KBM-7 (cell line): ENCODE data around the gene GH1.
"Not testable (repeated sequence)": the region's sequence is repeated elsewhere in the genome, so short reads cannot be mapped to it uniquely, and the experiment has no call there.

ENCODE experiments used
- DNase-seq: peaks from one replicate; pipeline ENCODE4 v3.0.0-alpha.2; 2015
- in situ Hi-C: fragments of 300-500 bp; cut with MboI; formaldehyde crosslinking; loops from 2 replicates; pipeline ENCODE4 v1.14.3; 2020; ENCODE audit warnings: low sequenced_read_pairs, low pct_unique_long_range_greater_than_20kb, mixed read lengths

The GH1 gene

DNA sequence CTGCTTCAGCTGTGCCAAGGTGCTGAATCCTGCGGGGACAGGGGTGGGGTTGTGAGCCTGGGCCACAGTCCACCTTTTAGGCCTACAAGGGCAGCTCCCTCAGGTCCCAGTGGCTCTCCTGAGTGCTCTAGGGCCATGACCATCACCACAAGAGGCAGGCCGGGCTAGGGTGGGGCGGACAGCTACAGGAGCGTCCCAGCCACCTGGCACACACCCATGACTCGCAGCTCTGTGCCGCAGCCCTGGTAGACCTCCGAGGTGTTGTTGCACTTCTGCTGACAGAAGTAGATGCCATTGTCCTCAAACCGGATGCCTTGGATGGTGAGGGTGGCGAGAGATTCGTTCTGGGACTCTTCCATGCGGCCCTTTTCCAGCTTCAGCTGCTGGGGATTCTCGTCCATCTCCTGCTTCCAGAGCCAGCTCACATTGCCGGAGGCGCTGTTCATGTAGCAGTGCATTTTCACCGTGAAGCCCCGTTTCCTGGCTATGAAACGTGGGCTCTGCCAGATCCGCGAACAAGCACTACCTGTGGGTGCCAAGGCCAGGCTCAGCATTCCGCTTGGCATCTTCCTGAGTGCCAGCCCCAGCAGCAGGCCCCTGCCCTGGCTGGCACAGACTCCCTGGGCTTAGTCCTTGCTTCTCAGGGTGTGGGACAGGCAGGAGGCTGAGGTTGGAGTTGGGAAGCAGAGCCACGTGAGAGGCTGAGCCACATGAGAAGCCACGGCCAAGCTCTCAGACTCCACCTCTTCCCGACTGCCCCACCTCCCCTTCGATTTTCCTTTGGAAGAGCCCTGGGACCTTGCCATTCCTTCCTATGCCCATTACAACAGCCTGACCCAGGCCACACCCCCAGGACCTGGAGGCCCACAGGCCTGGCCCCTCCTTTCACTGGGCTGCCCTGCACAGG is 11.5 kb upstream of the GH1 start:
- in situ Hi-C loops, result no loop called here
- DNase-seq, result no peak

DNA sequence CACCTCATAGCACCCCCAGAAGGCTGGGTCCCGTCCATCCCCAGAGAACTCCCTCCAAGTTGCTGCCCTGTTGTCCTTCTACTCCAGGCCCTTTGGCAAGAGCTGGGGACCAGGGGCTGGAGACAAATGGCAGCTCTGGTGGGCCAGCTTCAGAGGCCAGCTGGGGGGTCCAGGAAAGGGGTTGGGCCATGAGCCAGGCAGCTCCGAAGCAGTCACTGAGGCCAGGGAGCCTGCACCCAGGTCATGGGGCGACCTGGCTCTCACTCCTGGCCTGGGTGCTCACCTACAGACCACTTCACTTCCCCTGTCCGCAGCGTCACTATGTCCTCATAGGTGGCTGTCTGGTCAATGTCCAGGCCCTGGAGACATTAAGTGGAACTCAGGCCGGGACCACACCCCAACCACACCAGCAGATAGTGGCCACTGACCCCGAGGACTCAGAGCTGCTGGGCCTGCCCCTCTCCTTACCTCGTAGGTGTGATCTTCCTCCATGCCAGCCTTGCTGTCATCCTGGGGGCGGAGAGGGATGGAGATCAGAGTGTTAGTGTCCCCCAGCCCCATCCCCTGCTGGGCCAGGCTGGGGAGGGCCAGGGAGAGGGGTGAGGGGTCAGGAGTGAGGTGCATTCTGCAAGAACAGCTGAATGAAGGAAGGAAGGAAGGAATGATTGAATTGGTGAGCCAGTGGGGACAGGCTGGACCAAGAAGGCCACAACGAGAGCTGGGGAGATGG is 10.5 kb upstream of the GH1 start:
- DNase-seq, result no peak
- in situ Hi-C loops, result no loop called here

DNA sequence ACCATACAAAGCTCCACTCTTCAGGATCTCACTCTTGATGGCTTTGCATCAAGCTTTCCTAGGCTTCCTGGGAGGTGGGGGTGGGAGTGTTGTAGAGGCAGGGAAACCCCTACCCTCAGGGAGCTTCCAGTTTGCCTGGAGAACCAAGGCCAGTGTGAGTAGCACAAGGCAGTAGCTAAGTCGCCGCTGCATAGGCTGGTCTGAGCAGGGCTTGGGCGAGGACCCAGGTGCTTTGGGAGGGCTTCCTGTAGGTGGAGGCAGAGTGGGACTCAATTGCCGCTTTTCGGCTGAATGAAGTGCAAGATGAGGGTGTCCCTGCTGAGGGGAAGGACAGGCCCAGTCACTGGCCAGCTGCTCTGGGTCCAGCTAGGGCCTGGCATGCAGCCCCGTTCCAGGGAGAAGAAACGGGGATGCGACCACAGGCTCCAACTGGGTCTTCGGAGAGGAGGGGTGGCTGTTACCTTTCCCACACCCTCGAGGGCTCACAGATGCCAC is 9.6 kb upstream of the GH1 start:
- in situ Hi-C loops, result no loop called here
- DNase-seq, result no peak

- no peak for DNase-seq
- in situ Hi-C loops, result no loop called here
Measured at GRCh38 chr17:63927464-63928171, 9.0 kb upstream of the GH1 start.

DNA sequence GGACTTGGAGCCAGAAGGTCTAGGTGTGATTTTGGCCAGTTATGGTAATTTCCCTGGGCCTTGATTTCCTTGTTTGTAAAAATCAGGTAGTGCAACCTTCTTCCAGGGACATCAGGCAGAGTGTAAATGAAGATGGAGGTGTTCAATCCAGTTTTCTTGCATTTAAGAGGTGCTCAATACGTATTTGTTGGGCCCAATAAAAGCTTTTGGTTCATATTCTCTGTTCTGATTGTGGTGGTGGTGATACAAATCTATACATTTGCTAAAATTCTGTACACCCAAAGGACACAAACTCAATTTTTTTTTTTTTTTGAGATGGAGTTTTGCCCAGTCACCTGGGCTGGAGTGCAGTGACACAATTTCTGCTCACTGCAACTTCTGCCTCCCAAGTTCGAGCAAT is 7.5 kb upstream of the GH1 start:
- in situ Hi-C loops, result no loop called here
- no peak for DNase-seq

- no peak for DNase-seq
- in situ Hi-C loops, result no loop called here
Measured at GRCh38 chr17:63925615-63926014, 7.0 kb upstream of the GH1 start.

GRCh38 chr17:63922402-63922801 is 3.8 kb upstream of the GH1 start:
- in situ Hi-C loops, result loop anchor here (25.0 kb wide), 1 partner anchor 365 kb away; no protein-coding TSS in a partner anchor
- DNase-seq, result not testable (repeated sequence)

GRCh38 chr17:63920779-63921178 is 2.1 kb upstream of the GH1 start:
- in situ Hi-C loops, result loop anchor here (25.0 kb wide), 1 partner anchor 367 kb away; no protein-coding TSS in a partner anchor
- not testable (repeated sequence) for DNase-seq

DNA sequence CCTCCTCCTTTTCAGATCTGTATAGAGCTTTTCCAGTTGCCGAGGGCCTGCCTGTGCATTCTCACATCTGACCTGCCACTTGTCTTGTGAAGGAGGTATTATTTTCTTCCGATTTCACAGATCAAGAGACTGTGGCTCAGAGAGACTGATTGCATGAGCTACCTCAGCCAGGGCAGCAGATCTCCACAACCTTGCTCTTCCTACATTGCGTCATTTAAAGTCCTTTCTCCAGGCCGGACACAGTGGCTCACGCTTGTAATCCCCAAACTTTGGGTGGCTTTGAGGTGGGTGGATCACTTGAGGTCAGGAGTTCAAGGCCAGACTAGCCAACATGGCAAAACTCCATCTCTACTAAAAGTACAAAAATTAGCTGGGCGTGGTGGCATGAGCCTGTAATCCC is 1.4 kb upstream of the GH1 start:
- not testable (repeated sequence) for DNase-seq
- in situ Hi-C loops, result loop anchor here (25.0 kb wide), 1 partner anchor 367 kb away; no protein-coding TSS in a partner anchor

- in situ Hi-C loops, result loop anchor here (25.0 kb wide), 1 partner anchor 368 kb away; no protein-coding TSS in a partner anchor
- peak; percentile 83 for DNase-seq
Measured at GRCh38 chr17:63919311-63919723, 678 bp upstream of the GH1 start.

- in situ Hi-C loops, result loop anchor here (25.0 kb wide), 1 partner anchor 369 kb away; no protein-coding TSS in a partner anchor
- DNase-seq, result no peak
Measured at GRCh38 chr17:63918305-63918704, 334 bp downstream of the GH1 start.

GRCh38 chr17:63917646-63918045 is 993 bp downstream of the GH1 start:
- in situ Hi-C loops, result loop anchor here (25.0 kb wide), 1 partner anchor 370 kb away; no protein-coding TSS in a partner anchor
- no peak for DNase-seq

DNA sequence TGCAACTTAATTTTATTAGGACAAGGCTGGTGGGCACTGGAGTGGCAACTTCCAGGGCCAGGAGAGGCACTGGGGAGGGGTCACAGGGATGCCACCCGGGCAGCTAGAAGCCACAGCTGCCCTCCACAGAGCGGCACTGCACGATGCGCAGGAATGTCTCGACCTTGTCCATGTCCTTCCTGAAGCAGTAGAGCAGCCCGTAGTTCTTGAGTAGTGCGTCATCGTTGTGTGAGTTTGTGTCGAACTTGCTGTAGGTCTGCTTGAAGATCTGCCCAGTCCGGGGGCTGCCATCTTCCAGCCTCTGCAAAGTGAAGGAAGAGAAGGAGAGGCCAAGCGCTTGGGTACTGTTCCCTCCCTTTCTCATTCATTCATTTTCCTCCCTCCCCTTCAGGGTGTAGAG is 1.4 kb downstream of the GH1 start:
- in situ Hi-C loops, result loop anchor here (25.0 kb wide), 1 partner anchor 370 kb away; no protein-coding TSS in a partner anchor
- DNase-seq, result not testable (repeated sequence)

GRCh38 chr17:63916566-63917185 is 2.0 kb downstream of the GH1 start:
- in situ Hi-C loops, result loop anchor here (25.0 kb wide), 1 partner anchor 371 kb away; no protein-coding TSS in a partner anchor
- DNase-seq, result no peak

GRCh38 chr17:63915753-63916152 is 2.9 kb downstream of the GH1 start:
- in situ Hi-C loops, result loop anchor here (25.0 kb wide), 1 partner anchor 372 kb away; no protein-coding TSS in a partner anchor
- not testable (repeated sequence) for DNase-seq

GRCh38 chr17:63914471-63914870 is 4.2 kb downstream of the GH1 start:
- in situ Hi-C loops, result loop anchor here (25.0 kb wide), 1 partner anchor 373 kb away; no protein-coding TSS in a partner anchor
- DNase-seq, result no peak

- in situ Hi-C loops, result loop anchor here (25.0 kb wide), 1 partner anchor 376 kb away; no protein-coding TSS in a partner anchor
- peak; percentile 60 for DNase-seq
Measured at GRCh38 chr17:63911657-63912100, 7.0 kb downstream of the GH1 start.

DNA sequence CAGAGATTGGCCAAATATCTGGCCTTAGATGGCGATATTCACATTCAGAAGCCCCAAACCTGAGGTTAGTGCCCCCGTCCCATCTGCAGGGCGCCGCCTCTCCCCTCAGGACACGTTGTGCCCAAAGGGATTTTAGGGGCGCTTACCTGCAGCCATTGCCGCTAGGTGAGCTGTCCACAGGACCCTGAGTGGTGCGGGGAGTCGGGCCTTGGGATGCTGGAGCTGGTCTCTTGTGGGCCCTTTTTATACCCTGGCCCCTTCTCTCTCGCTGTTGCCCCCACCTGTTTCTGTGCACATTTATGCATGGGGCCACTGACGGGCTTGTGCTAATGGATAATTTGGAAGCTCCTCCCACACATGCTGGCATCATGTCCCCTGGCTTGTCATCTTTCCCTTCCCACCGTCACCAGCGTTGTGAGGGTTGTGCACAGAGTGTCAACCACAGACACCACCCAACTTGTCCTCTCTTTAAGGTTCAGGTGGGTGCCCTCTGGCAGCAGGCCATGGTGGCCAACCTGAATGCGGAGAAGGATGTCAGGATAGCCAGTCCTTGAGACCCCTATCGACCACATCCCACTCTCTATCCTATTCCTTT is 7.5 kb downstream of the GH1 start, which contains the start of gene CSHL1:
Gene CSHL1, minus strand, starts transcription at position 218 of the 595 bp plus-strand sequence. Its CDS starts 62 bp downstream, at position 156.
- in situ Hi-C loops, result loop anchor here (25.0 kb wide), 1 partner anchor 376 kb away; no protein-coding TSS in a partner anchor

More for the DNA sequence above, 7.5 kb downstream of the GH1 start, which contains the start of gene CSHL1:
- DNase-seq, result no peak
